Vagina (tissue), 2 donors: ENCODE data around the gene GTF3C4. TPM values are rescaled to one million over a fixed set of nuclear protein-coding genes. Genes with fewer than 3 reads are reported as not detected.

Source experiments
- DNase-seq, 2 donors: peaks; one replicate each; pipeline ENCODE4 v3.0.0-alpha.2; 2017; ENCODE audit errors: extremely low spot score in 2 of 2
- H3K27ac ChIP-seq: fragments of 200-600 bp; sonication (generic); one replicate; pipeline ENCODE4 v1.5.1; 2019
- H3K27me3 ChIP-seq: fragments of 200-600 bp; sonication (generic); one replicate; pipeline ENCODE4 v1.5.1; 2019
- H3K36me3 ChIP-seq, 2 donors: fragments of 200-600 bp; sonication (generic); one replicate each; pipeline ENCODE4 v1.5.1; 2017 to 2019
- H3K4me1 ChIP-seq: fragments of 200-600 bp; sonication (generic); one replicate; pipeline ENCODE4 v1.5.1; 2019
- H3K4me3 ChIP-seq, 2 donors: fragments of 200-600 bp; sonication (generic); 1 replicate in 1 of 2; 2 replicates in 1 of 2; pipeline ENCODE4 v1.5.1; 2016 to 2019
- H3K9me3 ChIP-seq: fragments of 200-600 bp; sonication (generic); one replicate; pipeline ENCODE4 v1.5.1; 2019
- CTCF ChIP-seq, 3 experiments: fragments of 450-650 bp in 2 of 3; fragments of 200-600 bp in 1 of 3; sonication (generic) in 1 of 3; IDR thresholded peaks; one replicate each; pipeline ENCODE4 v1.5.1; 2017 to 2019; ENCODE audit warnings: antibody characterized with exemption in 3 of 3, mild to moderate bottlenecking in 2 of 3, moderate library complexity in 2 of 3
- POLR2A ChIP-seq, 2 donors: fragments of 450-650 bp; IDR thresholded peaks; one replicate each; pipeline ENCODE4 v1.6.1; 2017; ENCODE audit warnings: antibody characterized with exemption in 2 of 2, mild to moderate bottlenecking in 2 of 2, moderate library complexity in 2 of 2
- POLR2AphosphoS5 ChIP-seq, 2 donors: sonication (generic); formaldehyde crosslinking; IDR thresholded peaks; one replicate each; pipeline ENCODE4 v1.9.0; 2017; ENCODE audit warnings: antibody characterized with exemption in 2 of 2, mild to moderate bottlenecking in 2 of 2, low read depth in 1 of 2; ENCODE audit not compliant: insufficient read depth in 1 of 2
- intact Hi-C: fragments of 100-400 bp; cut with DNase I; formaldehyde crosslinking; loops from one replicate; pipeline ENCODE4 v1.15.1; 2023
- total RNA-seq: library from RNA; depleted of rRNA; stranded (reverse); fragments of >200 nt; gene quantifications from one replicate; pipeline ENCODE4 v1.2.3, GENCODE V29; 2016

GTF3C4 gene
- total RNA-seq, 1 donor from 2014 or later: 8.8 TPM

- peaks cover 0 to 65% of the 10 kb centered on the region in 2 donors for H3K36me3 ChIP-seq
Measured at GRCh38 chr9:132646726-132647125, 23.5 kb upstream of the GTF3C4 start.

DNA sequence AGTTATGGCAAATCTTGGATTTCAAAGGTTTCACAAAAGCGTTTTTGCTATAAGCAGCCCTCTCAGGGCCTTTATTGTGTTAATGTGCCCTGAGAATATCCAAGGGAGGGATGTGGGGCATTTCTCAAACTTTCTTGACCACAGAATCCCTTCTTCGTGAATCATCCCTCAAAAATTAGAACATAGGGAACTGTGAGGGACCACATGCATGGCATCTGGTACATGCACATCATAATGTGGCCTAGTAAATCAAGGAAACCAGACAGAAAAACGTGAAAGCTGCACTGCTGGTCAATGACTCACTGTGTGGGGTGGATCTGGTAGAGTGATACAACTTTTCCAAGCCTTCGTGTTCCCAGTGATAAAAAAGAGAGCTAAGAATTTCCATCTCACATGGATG is 22.9 kb upstream of the GTF3C4 start:
- no peak for TF ChIP-seq POLR2A (IDR thresholded peaks at IDR 0.05)
- no peak for TF ChIP-seq POLR2AphosphoS5 (IDR thresholded peaks at IDR 0.05; ENCODE audit: insufficient read depth in 1 of 2, low read depth in 1 of 2)
- no peak for TF ChIP-seq CTCF (IDR thresholded peaks at IDR 0.05)
- Histone ChIP-seq H3K36me3 (peaks cover 0 to 64% of the 10 kb centered on the region in 2 donors), H3K4me3 (no peak overlapping the region), H3K27me3 (no peaks in the 10 kb centered on the region), H3K9me3 (no peaks in the 10 kb centered on the region), H3K27ac (no peak overlapping the region), H3K4me1 (no peaks in the 10 kb centered on the region)
- no peak for DNase-seq
- intact Hi-C loops: no loop called here

More at GRCh38 chr9:132646726-132647125, 23.5 kb upstream of the GTF3C4 start:
- no peaks in the 10 kb centered on the region for H3K27me3 ChIP-seq
- no peaks in the 10 kb centered on the region for H3K4me1 ChIP-seq
- H3K4me3 ChIP-seq: no peak overlapping the region
- H3K27ac ChIP-seq: no peak overlapping the region
- no peak for TF ChIP-seq POLR2A (IDR thresholded peaks at IDR 0.05)
- TF ChIP-seq CTCF (IDR thresholded peaks at IDR 0.05): no peak
- TF ChIP-seq POLR2AphosphoS5 (IDR thresholded peaks at IDR 0.05; ENCODE audit: insufficient read depth in 1 of 2, low read depth in 1 of 2): no peak
- H3K9me3 ChIP-seq: no peaks in the 10 kb centered on the region
- intact Hi-C loops: no loop called here
- no peak for DNase-seq

- Histone ChIP-seq H3K9me3 (no peaks in the 10 kb centered on the region), H3K4me1 (no peaks in the 10 kb centered on the region), H3K27me3 (no peaks in the 10 kb centered on the region), H3K27ac (no peak overlapping the region), H3K4me3 (no peak overlapping the region), H3K36me3 (peaks cover 0 to 64% of the 10 kb centered on the region in 2 donors)
- intact Hi-C loops: no loop called here
- no peak for DNase-seq
- TF ChIP-seq POLR2A (IDR thresholded peaks at IDR 0.05) (no peak), CTCF (IDR thresholded peaks at IDR 0.05) (no peak), POLR2AphosphoS5 (IDR thresholded peaks at IDR 0.05; ENCODE audit: insufficient read depth in 1 of 2, low read depth in 1 of 2) (no peak)
Measured at GRCh38 chr9:132647806-132648205, 22.5 kb upstream of the GTF3C4 start.

- Histone ChIP-seq H3K27ac (no peak overlapping the region), H3K4me3 (no peak overlapping the region), H3K4me1 (no peaks in the 10 kb centered on the region), H3K9me3 (no peaks in the 10 kb centered on the region), H3K36me3 (peaks cover 0 to 64% of the 10 kb centered on the region in 2 donors), H3K27me3 (no peaks in the 10 kb centered on the region)
- no peak for TF ChIP-seq POLR2AphosphoS5 (IDR thresholded peaks at IDR 0.05; ENCODE audit: insufficient read depth in 1 of 2, low read depth in 1 of 2)
- intact Hi-C loops: no loop called here
- DNase-seq: no peak
Measured at GRCh38 chr9:132648283-132648682, 22.0 kb upstream of the GTF3C4 start.

- H3K27ac ChIP-seq: no peak overlapping the region
- H3K4me3 ChIP-seq: no peak overlapping the region
- DNase-seq: no peak
- no peak for TF ChIP-seq POLR2AphosphoS5 (IDR thresholded peaks at IDR 0.05; ENCODE audit: insufficient read depth in 1 of 2, low read depth in 1 of 2)
- TF ChIP-seq POLR2A (IDR thresholded peaks at IDR 0.05): no peak
- no peak for TF ChIP-seq CTCF (IDR thresholded peaks at IDR 0.05)
- no peaks in the 10 kb centered on the region for H3K4me1 ChIP-seq
- H3K36me3 ChIP-seq: peaks cover 0 to 64% of the 10 kb centered on the region in 2 donors
- intact Hi-C loops: no loop called here
- H3K9me3 ChIP-seq: no peaks in the 10 kb centered on the region
- H3K27me3 ChIP-seq: no peaks in the 10 kb centered on the region
Measured at GRCh38 chr9:132648685-132649084, 21.6 kb upstream of the GTF3C4 start.
